ENCODE results near the gene B4GALT5.
"Not testable (repeated sequence)": the region's sequence is repeated elsewhere in the genome, so short reads cannot be mapped to it uniquely, and the experiment has no call there.

The B4GALT5 gene

GRCh38 chr20:49656304-49656703 is 57.4 kb downstream of the B4GALT5 start:
- DNase-seq = peak; percentile 80

GRCh38 chr20:49653925-49654434 is 59.7 kb downstream of the B4GALT5 start:
- no peak for DNase-seq

- no peak for DNase-seq
Observed at GRCh38 chr20:49649672-49650071, 64.0 kb downstream of the B4GALT5 start.

GRCh38 chr20:49647550-49647949 is 66.1 kb downstream of the B4GALT5 start:
- DNase-seq = no peak

GRCh38 chr20:49646528-49646927 is 67.2 kb downstream of the B4GALT5 start:
- DNase-seq = no peak

GRCh38 chr20:49646126-49646525 is 67.6 kb downstream of the B4GALT5 start:
- no peak for DNase-seq

GRCh38 chr20:49644980-49645565 is 68.6 kb downstream of the B4GALT5 start:
- DNase-seq = no peak

GRCh38 chr20:49642816-49643215 is 70.9 kb downstream of the B4GALT5 start:
- DNase-seq = no peak

- peak; percentile 85 for DNase-seq
Observed at GRCh38 chr20:49641683-49642656, 71.7 kb downstream of the B4GALT5 start.

- no peak for DNase-seq
Observed at GRCh38 chr20:49637046-49637637, 76.5 kb downstream of the B4GALT5 start.

GRCh38 chr20:49636447-49636846 is 77.2 kb downstream of the B4GALT5 start:
- DNase-seq = no peak

- no peak for DNase-seq
Observed at GRCh38 chr20:49635866-49636265, 77.8 kb downstream of the B4GALT5 start.

GRCh38 chr20:49635166-49635565 is 78.5 kb downstream of the B4GALT5 start:
- DNase-seq = no peak

- DNase-seq = no peak
Observed at GRCh38 chr20:49634116-49634515, 79.6 kb downstream of the B4GALT5 start.

GRCh38 chr20:49633643-49634042 is 80.0 kb downstream of the B4GALT5 start:
- DNase-seq = no peak

GRCh38 chr20:49633023-49633422 is 80.7 kb downstream of the B4GALT5 start:
- no peak for DNase-seq

- DNase-seq = no peak
Observed at GRCh38 chr20:49631856-49632418, 81.7 kb downstream of the B4GALT5 start.

GRCh38 chr20:49631061-49631716 is 82.5 kb downstream of the B4GALT5 start:
- DNase-seq = no peak

GRCh38 chr20:49630396-49630951 is 83.2 kb downstream of the B4GALT5 start:
- no peak for DNase-seq

- no peak for DNase-seq
Observed at GRCh38 chr20:49629606-49630005, 84.1 kb downstream of the B4GALT5 start.

GRCh38 chr20:49628280-49628679 is 85.4 kb downstream of the B4GALT5 start:
- not testable (repeated sequence) for DNase-seq

- no peak for DNase-seq
Observed at GRCh38 chr20:49627329-49627761, 86.3 kb downstream of the B4GALT5 start.

Measured in NCI-H187 treated with DMSO at 0.1 percent for 48 hours (cell line).